HepG2 (cell line): ENCODE results near the gene SNUPN. TPM values are rescaled to one million over a fixed set of nuclear protein-coding genes. Genes with fewer than 3 reads are reported as not detected.
A peak's percentile ranks its signal among the peaks of the same experiment; 100 is the strongest.

ENCODE experiments used
- CBFB ChIP-seq: sonication (generic); formaldehyde crosslinking; IDR thresholded peaks from 2 replicates; pipeline ENCODE4 v1.4.0; 2020; ENCODE audit warnings: missing genetic modification reagents
- ESRRA ChIP-seq: sonication (generic); formaldehyde crosslinking; IDR thresholded peaks from 2 replicates; pipeline ENCODE4 v1.5.1; 2020; ENCODE audit warnings: mild to moderate bottlenecking, low read depth, missing genetic modification reagents
- FOXC1 ChIP-seq: sonication (generic); formaldehyde crosslinking; IDR thresholded peaks from 2 replicates; pipeline ENCODE4 v1.8.0; 2022; ENCODE audit warnings: mild to moderate bottlenecking, missing genetic modification reagents, borderline replicate concordance
- FOXJ3 ChIP-seq: sonication (generic); formaldehyde crosslinking; IDR thresholded peaks from 2 replicates; pipeline ENCODE4 v1.4.0; 2020; ENCODE audit warnings: missing genetic modification reagents, mild to moderate bottlenecking, borderline replicate concordance
- KLF16 ChIP-seq, 2 experiments: sonication (generic) in 1 of 2; formaldehyde crosslinking in 1 of 2; IDR thresholded peaks; 2 replicates each; pipeline versions ENCODE4 v1.6.1 to v1.8.0; 2016 to 2023; ENCODE audit warnings: missing genetic modification reagents in 2 of 2, missing compliant biosample characterization in 1 of 2
- MAX ChIP-seq: IDR thresholded peaks from 2 replicates; pipeline ENCODE4 v1.6.1; 2012; ENCODE audit warnings: inconsistent platforms
- MIER2 ChIP-seq: IDR thresholded peaks from 2 replicates; pipeline ENCODE4 v1.6.1; 2016; ENCODE audit warnings: missing biosample characterization, missing genetic modification reagents
- MXD1 ChIP-seq: sonication (generic); formaldehyde crosslinking; IDR thresholded peaks from 2 replicates; pipeline ENCODE4 v1.4.0; 2020; ENCODE audit warnings: mild to moderate bottlenecking, missing genetic modification reagents
- NCOA1 ChIP-seq: sonication (generic); formaldehyde crosslinking; IDR thresholded peaks from 2 replicates; pipeline ENCODE4 v1.9.0; 2021; ENCODE audit warnings: missing genetic modification reagents
- PBX3 ChIP-seq: sonication (generic); formaldehyde crosslinking; IDR thresholded peaks from 2 replicates; pipeline ENCODE4 v1.8.1; 2023; ENCODE audit warnings: missing genetic modification reagents, inconsistent platforms, borderline replicate concordance
- POLR2AphosphoS5 ChIP-seq: IDR thresholded peaks from 2 replicates; pipeline ENCODE4 v1.6.1; 2012; ENCODE audit warnings: low read depth, low read length
- SMARCE1 ChIP-seq: fragments of 450-650 bp; IDR thresholded peaks from 2 replicates; pipeline ENCODE4 v1.6.1; 2017; ENCODE audit warnings: borderline replicate concordance
- ZBTB42 ChIP-seq: sonication (generic); formaldehyde crosslinking; IDR thresholded peaks from 2 replicates; pipeline ENCODE4 v1.5.0; 2020; ENCODE audit warnings: mild to moderate bottlenecking, missing genetic modification reagents
- ZFAT ChIP-seq: sonication (generic); formaldehyde crosslinking; conservative IDR thresholded peaks from 2 replicates; pipeline ENCODE4 v1.8.1; 2023; ENCODE audit warnings: missing genetic modification reagents, inconsistent platforms
- ZFP37 ChIP-seq: sonication (generic); formaldehyde crosslinking; IDR thresholded peaks from 2 replicates; pipeline ENCODE4 v1.4.0; 2020; ENCODE audit warnings: missing genetic modification reagents, borderline replicate concordance
- ZKSCAN1 ChIP-seq: fragments of 150-350 bp; IDR thresholded peaks from 2 replicates; pipeline ENCODE4 v1.6.1; 2014; ENCODE audit warnings: low read length
- ZNF275 ChIP-seq: sonication (generic); formaldehyde crosslinking; IDR thresholded peaks from 2 replicates; pipeline ENCODE4 v1.8.0; 2022; ENCODE audit warnings: missing genetic modification reagents, mild to moderate bottlenecking, inconsistent platforms, borderline replicate concordance
- ZNF280D ChIP-seq: sonication (generic); formaldehyde crosslinking; IDR thresholded peaks from 2 replicates; pipeline ENCODE4 v1.5.1; 2020; ENCODE audit warnings: mild to moderate bottlenecking, missing genetic modification reagents
- ZNF292 ChIP-seq: sonication (generic); formaldehyde crosslinking; IDR thresholded peaks from 2 replicates; pipeline ENCODE4 v1.8.1; 2022; ENCODE audit warnings: mild to moderate bottlenecking, low read depth, missing genetic modification reagents, borderline replicate concordance
- ZNF430 ChIP-seq: sonication (generic); formaldehyde crosslinking; IDR thresholded peaks from 2 replicates; pipeline ENCODE4 v1.9.0; 2021; ENCODE audit warnings: mild to moderate bottlenecking, missing genetic modification reagents
- ZNF572 ChIP-seq: sonication (generic); formaldehyde crosslinking; IDR thresholded peaks from 2 replicates; pipeline ENCODE4 v1.5.1; 2020; ENCODE audit warnings: mild to moderate bottlenecking, missing genetic modification reagents
- ZNF891 ChIP-seq: sonication (generic); formaldehyde crosslinking; IDR thresholded peaks from 2 replicates; pipeline ENCODE4 v1.5.0; 2020; ENCODE audit warnings: mild to moderate bottlenecking, missing genetic modification reagents
- polyA plus RNA-seq, 8 experiments: library from polyadenylated mRNA; depleted of rRNA in 3 of 8; stranded (reverse) in 7 of 8; unstranded in 1 of 8; fragments of >200 nt; fragmentation: Illumina TruSeq in 4 of 8; extraction: Trizol in 4 of 8; gene quantifications; 2 replicates each; pipeline versions ENCODE4 v1.2.1 to v1.2.3, GENCODE V29; 2011 to 2016; ENCODE audit warnings: low read depth in 4 of 8, missing spikeins in 1 of 8, mixed read lengths in 1 of 8; ENCODE audit not compliant: insufficient read depth in 1 of 8
- total RNA-seq, 5 experiments: library from RNA; depleted of rRNA; stranded (reverse); fragments of >200 nt; fragmentation: Illumina TruSeq; extraction: Trizol; gene quantifications; 2 replicates each; pipeline ENCODE4 v1.2.3, GENCODE V29; 2016; ENCODE audit warnings: low read depth in 1 of 5

The SNUPN gene
- total and polyA plus RNA-seq, 2 of the 13 experiments (the other 11 are each of a cell fraction or from before 2014, with no cell fraction given): 9.0 to 16.4 TPM

- TF ChIP-seq MXD1 (CRISPR knock-in tag) (peak; percentile 16; the same call in 1 of the 2 replicates), ZNF572 (CRISPR knock-in tag) (peak; percentile 34; the same call in 1 of the 2 replicates), FOXC1 (no peak; the same call in 1 of the 2 replicates), MAX (peak; percentile 61), MIER2 (CRISPR knock-in tag) (no peak), ZFAT (CRISPR knock-in tag) (no peak), FOXJ3 (CRISPR knock-in tag) (no peak), ZKSCAN1 (no peak), POLR2AphosphoS5 (peak; percentile 65), ZNF280D (no peak; the same call in 1 of the 2 replicates), CBFB (CRISPR knock-in tag) (no peak), ZNF292 (CRISPR knock-in tag) (no peak), PBX3 (CRISPR knock-in tag) (no peak), KLF16 (CRISPR knock-in tag; IDR thresholded peaks at IDR 0.05) (no peak), ZBTB42 (CRISPR knock-in tag) (0 out of 2 replicates have a peak, but pooled peaks have one; percentile 21), NCOA1 (CRISPR knock-in tag) (no peak), ZNF891 (CRISPR knock-in tag) (peak; percentile 17; the same call in 1 of the 2 replicates), ZFP37 (CRISPR knock-in tag) (no peak), ESRRA (CRISPR knock-in tag) (no peak; the same call in 1 of the 2 replicates), SMARCE1 (no peak), ZNF275 (CRISPR knock-in tag) (no peak), ZNF430 (CRISPR knock-in tag) (no peak; the same call in 1 of the 2 replicates)
Observed at GRCh38 chr15:75647370-75648155, 22.0 kb upstream of the SNUPN start, which contains the start of gene SNX33 (continued).
